Immature natural killer cell (primary cell): ENCODE data around the gene CRYBG1. TPM values are rescaled to one million over a fixed set of nuclear protein-coding genes. Genes with fewer than 3 reads are reported as not detected.
"Not testable (repeated sequence)": the region's sequence is repeated elsewhere in the genome, so short reads cannot be mapped to it uniquely, and the experiment has no call there.

Source experiments
- DNase-seq, 3 donors: peaks; one replicate each; pipeline ENCODE4 v3.0.0; 2022; ENCODE audit warnings: mixed read lengths in 1 of 3
- H3K27ac Mint-ChIP-seq, 6 donors: one replicate each; pipeline ENCODE4 v1.8.0; 2020; ENCODE audit warnings: mixed read lengths in 6 of 6, mild to moderate bottlenecking in 5 of 6, inconsistent platforms in 4 of 6, moderate library complexity in 3 of 6
- H3K27me3 Mint-ChIP-seq, 3 donors: one replicate each; pipeline ENCODE4 v1.8.0; 2020 to 2021; ENCODE audit warnings: low read depth in 3 of 3, mild to moderate bottlenecking in 3 of 3, mixed read lengths in 3 of 3, moderate library complexity in 3 of 3, inconsistent platforms in 1 of 3
- H3K36me3 Mint-ChIP-seq, 3 donors: one replicate each; pipeline ENCODE4 v1.8.0; 2020; ENCODE audit warnings: mixed read lengths in 3 of 3, inconsistent platforms in 2 of 3, mild to moderate bottlenecking in 2 of 3
- H3K4me1 Mint-ChIP-seq, 2 donors: one replicate each; pipeline ENCODE4 v1.8.0; 2020; ENCODE audit warnings: inconsistent platforms in 2 of 2, mild to moderate bottlenecking in 2 of 2, mixed read lengths in 2 of 2, moderate library complexity in 1 of 2
- H3K4me3 Mint-ChIP-seq, 5 donors: one replicate each; pipeline ENCODE4 v1.8.0; 2020; ENCODE audit warnings: mild to moderate bottlenecking in 5 of 5, mixed read lengths in 5 of 5, inconsistent platforms in 3 of 5, moderate library complexity in 3 of 5
- H3K9me3 Mint-ChIP-seq, 6 donors: one replicate each; pipeline ENCODE4 v1.8.0; 2020; ENCODE audit warnings: mild to moderate bottlenecking in 6 of 6, mixed read lengths in 6 of 6, inconsistent platforms in 4 of 6, moderate library complexity in 3 of 6
- polyA plus RNA-seq, 3 donors: library from polyadenylated mRNA; unstranded; fragments of 300-500 nt; fragmentation: Illumina TruSeq; gene quantifications; one replicate each; pipeline ENCODE4 v1.2.3, GENCODE V29; 2021

The CRYBG1 gene
- polyA plus RNA-seq, 3 donors from 2014 or later, result 0.42 to 8.4 (median 3.2) TPM

GRCh38 chr6:106561686-106562405 lies 201.3 kb downstream of the CRYBG1 start:
- Mint-ChIP-seq H3K36me3 (peaks cover 28 to 40% (median 36%) of the 10 kb centered on the region in 3 donors), H3K9me3 (no peaks in the 10 kb centered on the region), H3K27me3 (no peaks in the 10 kb centered on the region), H3K27ac (peak overlapping the region in 2 of 6 donors; percentile 14 to 30), H3K4me3 (no peak overlapping the region), H3K4me1 (peaks cover 2 to 5% of the 10 kb centered on the region in 2 donors)
- no peak for DNase-seq

- peak overlapping the region in 1 of 6 donors; percentile 31 for H3K27ac Mint-ChIP-seq
- no peak overlapping the region for H3K4me3 Mint-ChIP-seq
- peaks cover 2 to 5% of the 10 kb centered on the region in 2 donors for H3K4me1 Mint-ChIP-seq
- no peaks in the 10 kb centered on the region for H3K27me3 Mint-ChIP-seq
- peaks cover 23 to 39% (median 37%) of the 10 kb centered on the region in 3 donors for H3K36me3 Mint-ChIP-seq
- H3K9me3 Mint-ChIP-seq, result no peaks in the 10 kb centered on the region
- DNase-seq, result no peak
Observed at GRCh38 chr6:106563614-106564013, 203.1 kb downstream of the CRYBG1 start.

- Mint-ChIP-seq H3K4me1 (peaks cover 2 to 5% of the 10 kb centered on the region in 2 donors), H3K4me3 (no peak overlapping the region), H3K36me3 (peaks cover 18 to 37% (median 34%) of the 10 kb centered on the region in 3 donors), H3K9me3 (no peaks in the 10 kb centered on the region), H3K27ac (no peak overlapping the region), H3K27me3 (no peaks in the 10 kb centered on the region)
- no peak for DNase-seq
Observed at GRCh38 chr6:106564476-106564875, 204.0 kb downstream of the CRYBG1 start.

GRCh38 chr6:106568530-106568929 lies 208.0 kb downstream of the CRYBG1 start:
- Mint-ChIP-seq H3K4me3 (no peak overlapping the region), H3K27me3 (peaks cover 0 to 1% (median 0%) of the 10 kb centered on the region in 3 donors), H3K27ac (peak overlapping the region in 3 of 6 donors; percentile 17 to 49 (median 35))

GRCh38 chr6:106569428-106569827 lies 208.9 kb downstream of the CRYBG1 start:
- DNase-seq, result no peak
- no peaks in the 10 kb centered on the region for H3K9me3 Mint-ChIP-seq
- no peak overlapping the region for H3K27ac Mint-ChIP-seq
- no peak overlapping the region for H3K4me3 Mint-ChIP-seq
- peaks cover 2 to 5% of the 10 kb centered on the region in 2 donors for H3K4me1 Mint-ChIP-seq
- H3K27me3 Mint-ChIP-seq, result peaks cover 0 to 1% (median 0%) of the 10 kb centered on the region in 3 donors
- H3K36me3 Mint-ChIP-seq, result peaks cover 5 to 33% (median 18%) of the 10 kb centered on the region in 3 donors

More at GRCh38 chr6:106568530-106568929, 208.0 kb downstream of the CRYBG1 start:
- no peak for DNase-seq
- H3K9me3 Mint-ChIP-seq, result no peaks in the 10 kb centered on the region
- peaks cover 2 to 5% of the 10 kb centered on the region in 2 donors for H3K4me1 Mint-ChIP-seq
- H3K36me3 Mint-ChIP-seq, result peaks cover 5 to 38% (median 24%) of the 10 kb centered on the region in 3 donors

- H3K27ac Mint-ChIP-seq, result peak overlapping the region in 1 of 6 donors; percentile 30
- no peak overlapping the region for H3K4me3 Mint-ChIP-seq
- H3K36me3 Mint-ChIP-seq, result peaks cover 14 to 42% (median 22%) of the 10 kb centered on the region in 3 donors
- no peaks in the 10 kb centered on the region for H3K4me1 Mint-ChIP-seq
- no peaks in the 10 kb centered on the region for H3K9me3 Mint-ChIP-seq
- no peak for DNase-seq
- H3K27me3 Mint-ChIP-seq, result peaks cover 0 to 1% (median 0%) of the 10 kb centered on the region in 3 donors
Observed at GRCh38 chr6:106572436-106572835, 211.9 kb downstream of the CRYBG1 start.

GRCh38 chr6:106572875-106573585 lies 212.5 kb downstream of the CRYBG1 start:
- DNase-seq, result no peak
- Mint-ChIP-seq H3K4me3 (no peak overlapping the region), H3K36me3 (peaks cover 14 to 42% (median 19%) of the 10 kb centered on the region in 3 donors), H3K4me1 (no peaks in the 10 kb centered on the region), H3K9me3 (no peaks in the 10 kb centered on the region), H3K27ac (no peak overlapping the region), H3K27me3 (peaks cover 0 to 1% (median 0%) of the 10 kb centered on the region in 3 donors)

- no peak overlapping the region for H3K27ac Mint-ChIP-seq
- peaks cover 0 to 1% (median 0%) of the 10 kb centered on the region in 3 donors for H3K27me3 Mint-ChIP-seq
Observed at GRCh38 chr6:106574741-106575458, 214.4 kb downstream of the CRYBG1 start.

GRCh38 chr6:106579281-106579680 lies 218.8 kb downstream of the CRYBG1 start:
- no peaks in the 10 kb centered on the region for H3K4me1 Mint-ChIP-seq
- no peak for DNase-seq
- no peak overlapping the region for H3K27ac Mint-ChIP-seq
- H3K27me3 Mint-ChIP-seq, result no peaks in the 10 kb centered on the region
- no peak overlapping the region for H3K4me3 Mint-ChIP-seq
- no peaks in the 10 kb centered on the region for H3K9me3 Mint-ChIP-seq
- H3K36me3 Mint-ChIP-seq, result peaks cover 4 to 44% (median 40%) of the 10 kb centered on the region in 3 donors

More at GRCh38 chr6:106574741-106575458, 214.4 kb downstream of the CRYBG1 start:
- peaks cover 8 to 38% (median 20%) of the 10 kb centered on the region in 3 donors for H3K36me3 Mint-ChIP-seq
- no peak overlapping the region for H3K4me3 Mint-ChIP-seq
- no peaks in the 10 kb centered on the region for H3K9me3 Mint-ChIP-seq
- no peaks in the 10 kb centered on the region for H3K4me1 Mint-ChIP-seq
- DNase-seq, result no peak

GRCh38 chr6:106581468-106581867 lies 221.0 kb downstream of the CRYBG1 start:
- H3K27me3 Mint-ChIP-seq, result no peaks in the 10 kb centered on the region
- DNase-seq, result no peak
- peaks cover 2 to 37% (median 30%) of the 10 kb centered on the region in 3 donors for H3K36me3 Mint-ChIP-seq
- no peaks in the 10 kb centered on the region for H3K9me3 Mint-ChIP-seq
- no peaks in the 10 kb centered on the region for H3K4me1 Mint-ChIP-seq
- no peak overlapping the region for H3K4me3 Mint-ChIP-seq
- H3K27ac Mint-ChIP-seq, result peak overlapping the region in 1 of 6 donors; percentile 45

GRCh38 chr6:106586815-106587415 lies 226.4 kb downstream of the CRYBG1 start:
- no peaks in the 10 kb centered on the region for H3K4me1 Mint-ChIP-seq
- H3K36me3 Mint-ChIP-seq, result peaks cover 19 to 50% (median 45%) of the 10 kb centered on the region in 3 donors
- no peaks in the 10 kb centered on the region for H3K27me3 Mint-ChIP-seq
- no peaks in the 10 kb centered on the region for H3K9me3 Mint-ChIP-seq
- H3K4me3 Mint-ChIP-seq, result no peak overlapping the region
- DNase-seq, result no peak
- H3K27ac Mint-ChIP-seq, result no peak overlapping the region

- H3K9me3 Mint-ChIP-seq, H3K27me3 Mint-ChIP-seq, H3K27ac Mint-ChIP-seq, DNase-seq, H3K4me3 Mint-ChIP-seq, H3K4me1 Mint-ChIP-seq: not testable (repeated sequence)
- H3K36me3 Mint-ChIP-seq, result peaks cover 24 to 45% (median 37%) of the 10 kb centered on the region in 3 donors
Observed at GRCh38 chr6:106588937-106589336, 228.4 kb downstream of the CRYBG1 start.

GRCh38 chr6:106591111-106591825 lies 230.8 kb downstream of the CRYBG1 start:
- Mint-ChIP-seq H3K27ac (no peak overlapping the region), H3K4me3 (no peak overlapping the region), H3K27me3 (no peaks in the 10 kb centered on the region), H3K36me3 (peaks cover 23 to 36% (median 31%) of the 10 kb centered on the region in 3 donors), H3K9me3 (no peaks in the 10 kb centered on the region), H3K4me1 (no peaks in the 10 kb centered on the region)
- no peak for DNase-seq
